Breast epithelium (tissue), 3 donors: Measurements from ENCODE around the gene PCSK7.

Experiments used
- CTCF ChIP-seq, 3 donors: fragments of 450-650 bp; IDR thresholded peaks; one replicate each; pipeline ENCODE4 v1.5.1; 2016 to 2017; ENCODE audit warnings: antibody characterized with exemption in 3 of 3, mild to moderate bottlenecking in 3 of 3, moderate library complexity in 3 of 3
- POLR2A ChIP-seq: fragments of 450-650 bp; IDR thresholded peaks from one replicate; pipeline ENCODE4 v1.6.1; 2016; ENCODE audit warnings: antibody characterized with exemption, mild to moderate bottlenecking, moderate library complexity
- POLR2AphosphoS5 ChIP-seq, 3 donors: sonication (generic); formaldehyde crosslinking; IDR thresholded peaks; one replicate each; pipeline ENCODE4 v1.6.1; 2017; ENCODE audit warnings: antibody characterized with exemption in 3 of 3

GRCh38 chr11:117220568-117220967 lies 11.3 kb downstream of the PCSK7 start:
- TF ChIP-seq POLR2A (no peak), CTCF (IDR thresholded peaks at IDR 0.05) (no peak), POLR2AphosphoS5 (IDR thresholded peaks at IDR 0.05) (peak in 2 of 3 donors; percentile 45 to 54)
